Measurements from ENCODE around the gene SYS1.

Gene SYS1

GRCh38 chr20:45409521-45410272, 46.7 kb downstream of the SYS1 start:
- DNase-seq (ENCODE audit: insufficient read length, low spot score) (no peak), FAIRE-seq (no peak)

GRCh38 chr20:45410887-45411286, 47.9 kb downstream of the SYS1 start:
- no peak for DNase-seq (ENCODE audit: insufficient read length, low spot score)
- no peak for FAIRE-seq

DNA sequence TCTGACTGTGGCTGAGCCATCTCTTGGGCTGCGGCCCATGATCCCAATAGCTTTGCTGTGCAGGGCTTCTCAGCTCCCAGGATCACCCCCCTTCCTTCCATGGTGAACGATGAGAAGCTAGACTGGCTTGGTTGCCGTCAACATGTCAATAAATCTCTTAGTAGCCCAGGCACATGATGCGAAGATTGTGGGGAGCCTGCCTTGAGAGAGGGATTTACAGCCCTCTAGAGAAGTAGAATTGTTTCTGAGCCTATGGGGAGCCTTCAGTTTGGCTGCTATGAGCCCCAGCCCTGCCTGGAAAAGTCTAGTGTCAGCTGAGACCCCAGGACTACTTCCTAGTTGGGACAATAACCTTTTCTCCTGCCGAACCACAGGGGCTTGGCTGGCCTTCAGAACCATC, 49.7 kb downstream of the SYS1 start:
- FAIRE-seq = no peak
- DNase-seq (ENCODE audit: insufficient read length, low spot score) = no peak

- no peak for DNase-seq (ENCODE audit: insufficient read length, low spot score)
- no peak for FAIRE-seq
Measured at GRCh38 chr20:45413479-45413878, 50.5 kb downstream of the SYS1 start.

- DNase-seq (ENCODE audit: insufficient read length, low spot score) = peak; percentile 78
- peak; percentile 42 for FAIRE-seq
Measured at GRCh38 chr20:45415822-45416637, 53.1 kb downstream of the SYS1 start, which contains the start of gene PIGT. Gene PIGT (plus strand): TSS chr20:45416141. CDS start chr20:45416157, 16 bp downstream.

- FAIRE-seq (no peak), DNase-seq (ENCODE audit: insufficient read length, low spot score) (no peak)
Measured at GRCh38 chr20:45416917-45417316, 54.0 kb downstream of the SYS1 start.
